ENCODE data around the gene PRKCE.

PRKCE gene

GRCh38 chr2:45651415-45652089 lies at the start of gene PRKCE:
Gene PRKCE, plus strand, starts transcription at chr2:45651675.
- peak; percentile 78 for DNase-seq

- DNase-seq = no peak
Measured at GRCh38 chr2:45602624-45603023, 48.9 kb upstream of the PRKCE start.

- no peak for DNase-seq
Measured at GRCh38 chr2:45605116-45605515, 46.4 kb upstream of the PRKCE start.

- no peak for DNase-seq
Measured at GRCh38 chr2:45606796-45607195, 44.7 kb upstream of the PRKCE start.

GRCh38 chr2:45607701-45608100 lies 43.8 kb upstream of the PRKCE start:
- DNase-seq = no peak

GRCh38 chr2:45610281-45611019 lies 41.0 kb upstream of the PRKCE start:
- DNase-seq = peak; percentile 64

- DNase-seq = peak; percentile 97
Measured at GRCh38 chr2:45611020-45611859, 40.2 kb upstream of the PRKCE start, which contains the start of gene SRBD1. Gene SRBD1, minus strand, starts transcription at chr2:45611267. Its CDS starts 5,826 bp downstream, at chr2:45605441.

- DNase-seq = no peak
Measured at GRCh38 chr2:45612285-45612684, 39.2 kb upstream of the PRKCE start.

GRCh38 chr2:45612731-45613130 lies 38.7 kb upstream of the PRKCE start:
- no peak for DNase-seq

GRCh38 chr2:45614330-45614729 lies 37.1 kb upstream of the PRKCE start:
- DNase-seq = no peak

GRCh38 chr2:45614871-45615415 lies 36.5 kb upstream of the PRKCE start:
- DNase-seq = no peak

GRCh38 chr2:45616658-45617411 lies 34.6 kb upstream of the PRKCE start:
- DNase-seq = no peak

GRCh38 chr2:45617496-45617895 lies 34.0 kb upstream of the PRKCE start:
- DNase-seq = no peak

- no peak for DNase-seq
Measured at GRCh38 chr2:45622336-45623075, 29.0 kb upstream of the PRKCE start.

GRCh38 chr2:45623098-45623497 lies 28.4 kb upstream of the PRKCE start:
- DNase-seq = no peak

- no peak for DNase-seq
Measured at GRCh38 chr2:45625824-45626223, 25.7 kb upstream of the PRKCE start.

GRCh38 chr2:45626387-45627221 lies 24.9 kb upstream of the PRKCE start:
- no peak for DNase-seq

GRCh38 chr2:45627911-45628310 lies 23.6 kb upstream of the PRKCE start:
- DNase-seq = no peak

GRCh38 chr2:45629971-45630370 lies 21.5 kb upstream of the PRKCE start:
- no peak for DNase-seq

GRCh38 chr2:45631319-45631718 lies 20.2 kb upstream of the PRKCE start:
- no peak for DNase-seq

GRCh38 chr2:45631955-45632354 lies 19.5 kb upstream of the PRKCE start:
- DNase-seq = no peak

All from activated CD8-positive, alpha-beta memory T cell treated with anti-CD3 and anti-CD28 coated beads, Interleukin-2, amount 50 U/mL, for 48 hours (primary cell).